Right hindlimb (tissue), 1 donor: Measurements from ENCODE around the gene ZNF519.
"Not testable (repeated sequence)": the region's sequence is repeated elsewhere in the genome, so short reads cannot be mapped to it uniquely, and the experiment has no call there.

Source experiments
- DNase-seq: peaks from one replicate; pipeline ENCODE4 v3.0.0-alpha.2; 2018

ZNF519 gene

DNA sequence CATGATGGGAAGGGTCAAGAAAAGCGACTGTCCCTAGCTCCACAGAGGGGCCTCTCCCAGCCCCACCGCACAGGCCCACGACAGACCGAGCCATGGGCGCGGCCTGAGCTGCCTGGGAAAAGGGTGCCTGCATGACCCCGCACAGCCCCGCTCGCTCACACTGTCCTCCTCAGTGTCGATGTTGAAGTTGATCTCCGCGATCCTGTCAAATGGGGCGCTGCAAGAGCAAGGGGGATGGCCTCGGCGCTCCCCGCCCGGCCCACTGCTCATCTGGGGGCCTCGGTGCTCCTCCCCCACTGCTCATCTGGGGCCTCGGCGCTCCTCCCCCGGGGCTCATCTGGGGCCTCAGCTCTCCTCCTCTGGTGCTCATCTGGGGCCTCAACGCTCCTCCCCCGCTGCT, 14.5 kb upstream of the ZNF519 start:
- not testable (repeated sequence) for DNase-seq

- DNase-seq, result not testable (repeated sequence)
Observed at GRCh38 chr18:14145581-14146338, 13.5 kb upstream of the ZNF519 start.

- DNase-seq, result not testable (repeated sequence)
Observed at GRCh38 chr18:14145021-14145420, 12.8 kb upstream of the ZNF519 start.

GRCh38 chr18:14144628-14144895, 12.3 kb upstream of the ZNF519 start:
- DNase-seq, result no peak

DNA sequence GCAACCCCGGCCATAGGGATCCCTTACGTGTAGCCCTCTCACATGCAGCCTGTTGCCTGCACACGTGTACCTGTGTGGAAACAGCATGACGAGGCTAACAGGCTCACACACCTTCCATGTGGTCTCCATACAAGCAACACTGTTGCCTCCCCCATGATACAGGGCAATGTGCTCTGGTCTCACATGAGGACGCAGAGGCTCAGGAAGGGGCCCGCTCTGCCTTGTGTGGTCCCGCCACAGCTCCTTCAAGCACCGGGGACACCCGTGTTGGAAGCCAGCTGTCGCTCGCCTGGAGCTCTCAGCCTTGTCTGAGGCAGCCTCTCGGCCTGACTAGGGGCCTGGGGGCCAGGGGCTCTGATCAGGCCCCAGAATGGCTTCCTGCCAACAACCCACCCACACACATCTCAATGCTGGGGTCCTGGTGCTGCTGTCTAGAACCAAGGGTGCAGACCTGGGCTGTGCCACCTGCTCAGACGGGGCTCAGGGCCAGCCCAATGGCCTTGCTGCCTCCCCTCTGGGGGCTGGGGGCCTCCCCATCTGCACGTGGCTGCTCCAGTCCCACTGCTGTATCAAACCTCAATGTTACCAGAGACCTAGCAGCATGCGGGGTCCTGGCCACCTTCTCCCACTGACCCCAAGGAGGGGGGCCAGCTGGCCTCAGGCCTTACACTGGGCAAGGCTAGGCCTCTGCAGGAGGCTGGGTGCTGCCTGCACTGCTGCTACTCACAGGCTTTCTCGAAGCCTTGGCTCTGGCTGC, 11.8 kb upstream of the ZNF519 start:
- DNase-seq, result not testable (repeated sequence)

DNA sequence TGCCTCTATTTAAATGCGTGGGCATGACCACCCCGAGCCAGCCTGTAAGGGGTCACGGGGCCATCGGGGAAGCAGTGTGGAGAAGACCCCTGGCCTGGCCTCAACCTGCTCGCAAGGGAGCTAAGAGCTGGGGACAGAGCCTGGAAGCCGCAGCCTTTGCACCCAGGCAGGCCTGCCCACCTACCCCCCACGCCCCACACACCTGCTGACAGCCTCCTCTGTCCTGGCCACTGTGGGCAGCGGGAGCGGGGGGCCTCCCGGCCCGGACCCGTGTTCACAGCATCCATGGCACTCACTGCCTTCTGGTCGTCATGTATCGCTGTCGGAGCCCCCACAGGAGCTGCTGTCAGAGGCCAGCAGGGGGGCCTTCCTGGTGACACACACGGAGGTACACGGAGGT, 11.2 kb upstream of the ZNF519 start:
- DNase-seq, result not testable (repeated sequence)

DNA sequence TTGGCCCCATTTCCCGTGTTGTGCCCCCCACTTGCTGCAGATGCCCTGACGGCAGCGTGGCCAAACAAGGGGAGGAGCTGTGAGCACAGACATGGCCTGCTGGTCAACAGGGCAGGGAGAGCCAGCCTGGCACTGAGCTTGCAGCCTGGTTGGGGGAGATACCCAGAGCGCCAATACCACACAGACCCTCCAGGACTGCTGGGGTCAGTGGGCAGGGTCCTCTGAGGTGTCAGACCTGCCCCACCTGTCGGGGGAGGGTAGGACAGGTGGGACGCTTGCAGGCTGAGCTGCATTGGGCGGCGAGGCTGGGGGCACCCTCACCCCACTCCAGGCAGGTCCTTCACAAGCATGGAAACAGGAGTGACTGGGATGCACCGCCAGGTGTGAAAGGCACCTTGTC, 9.9 kb upstream of the ZNF519 start:
- not testable (repeated sequence) for DNase-seq

DNA sequence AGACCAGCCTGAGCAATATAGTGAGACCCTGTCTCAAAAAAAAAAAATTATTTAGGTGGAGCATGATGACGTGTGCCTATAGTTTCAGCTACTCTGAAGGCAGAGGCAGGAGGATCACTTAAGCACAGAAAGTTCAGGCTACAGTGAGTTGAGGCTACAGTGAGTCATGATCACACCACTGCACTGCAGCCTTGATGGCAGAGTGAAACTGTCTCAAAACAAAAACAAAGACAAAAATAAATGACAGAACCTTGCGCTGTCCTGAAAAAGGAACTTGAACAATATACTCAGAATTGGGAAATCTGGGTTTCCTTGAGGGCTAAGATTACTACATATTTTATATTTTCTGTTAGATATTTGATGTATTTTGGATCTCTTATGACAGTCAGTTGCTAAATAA, 7.3 kb upstream of the ZNF519 start:
- DNase-seq, result not testable (repeated sequence)

GRCh38 chr18:14137971-14138370, 5.7 kb upstream of the ZNF519 start:
- not testable (repeated sequence) for DNase-seq

DNA sequence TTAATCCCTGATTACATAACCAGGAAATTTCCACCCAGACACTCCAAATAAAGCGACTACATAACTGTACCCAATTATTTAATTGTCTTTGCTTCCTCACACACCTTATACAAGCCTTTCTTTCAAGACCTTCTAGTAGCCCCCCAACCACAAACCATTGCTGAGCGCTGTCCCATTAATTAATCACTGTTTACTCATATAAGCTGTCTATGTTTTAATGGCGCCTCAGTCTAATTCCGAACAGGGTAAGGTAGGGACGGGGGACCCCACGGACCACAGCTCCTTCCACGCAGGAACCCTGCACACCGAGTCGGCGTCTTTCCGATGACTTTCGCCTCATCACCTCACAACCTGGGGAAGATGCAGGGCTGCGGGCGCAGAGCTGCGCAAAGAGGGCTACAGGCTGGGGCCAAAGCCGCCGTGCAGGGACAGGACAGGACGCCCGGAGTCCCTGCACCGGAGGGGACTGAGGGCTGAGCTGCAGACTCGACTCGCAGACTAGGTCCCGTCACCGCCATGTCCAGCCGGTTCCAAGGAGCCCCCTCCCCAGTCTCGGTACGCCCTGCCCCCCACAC, 452 bp downstream of the ZNF519 start:
- not testable (repeated sequence) for DNase-seq

- not testable (repeated sequence) for DNase-seq
Observed at GRCh38 chr18:14130804-14131203, 1.4 kb downstream of the ZNF519 start.

DNA sequence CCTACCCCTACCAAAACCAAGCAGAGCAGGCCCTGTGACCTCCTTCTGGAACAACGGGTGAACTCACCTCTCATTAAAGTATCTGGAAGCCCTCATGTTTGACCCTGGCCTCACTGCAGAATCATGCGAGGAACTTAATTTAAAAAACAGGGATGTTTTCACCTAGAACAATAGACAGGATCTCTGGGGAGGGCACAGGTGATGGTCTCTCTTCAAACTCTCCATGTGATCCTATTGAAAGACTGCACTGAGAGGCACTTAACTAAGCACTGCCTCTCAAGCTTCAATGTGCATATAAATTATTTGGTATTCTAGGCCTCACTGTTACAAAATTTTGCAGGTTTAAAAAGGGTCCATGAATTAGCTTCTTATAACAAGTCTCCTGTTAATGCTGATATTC, 7.5 kb downstream of the ZNF519 start:
- DNase-seq, result no peak

GRCh38 chr18:14122097-14122496, 10.1 kb downstream of the ZNF519 start:
- no peak for DNase-seq

GRCh38 chr18:14120926-14121325, 11.3 kb downstream of the ZNF519 start:
- DNase-seq, result no peak

DNA sequence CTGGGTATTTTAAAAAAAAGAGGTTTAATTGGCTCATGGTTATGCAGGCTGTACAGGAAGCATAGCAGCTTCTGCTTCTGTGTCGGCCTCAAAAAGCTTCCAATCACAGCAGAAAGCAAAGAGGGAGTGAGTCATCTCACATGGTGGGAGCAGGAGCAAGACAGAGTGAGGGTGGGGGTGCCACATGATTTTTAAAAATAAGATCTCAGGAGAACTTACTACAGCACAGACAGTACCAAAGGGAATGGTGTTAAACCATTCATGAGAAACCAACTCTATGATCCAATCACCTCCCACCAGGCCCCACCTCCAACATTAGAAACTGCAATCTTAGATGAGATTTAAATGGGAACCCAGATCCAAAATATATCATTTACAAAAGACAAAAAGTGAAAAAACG, 14.6 kb downstream of the ZNF519 start:
- no peak for DNase-seq

DNA sequence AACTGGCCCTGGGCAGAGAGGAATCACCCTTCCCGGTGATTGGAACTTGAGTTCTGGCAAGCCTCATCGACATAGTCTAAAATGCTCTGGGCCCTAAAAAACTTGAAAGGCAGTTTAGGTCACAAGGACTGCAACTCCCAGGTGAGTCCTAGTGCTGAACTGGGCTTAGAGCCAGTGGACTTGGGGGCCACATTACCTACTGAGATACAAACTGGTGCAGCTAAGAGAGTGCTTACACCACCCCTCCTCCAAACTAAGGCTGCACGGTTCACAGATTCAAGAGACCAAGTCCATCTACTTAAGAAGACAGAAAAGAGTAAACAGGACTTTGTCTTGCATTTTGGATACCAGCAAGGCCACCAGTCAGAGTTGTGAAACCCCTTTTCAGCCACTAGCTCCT, 25.3 kb downstream of the ZNF519 start:
- no peak for DNase-seq

DNA sequence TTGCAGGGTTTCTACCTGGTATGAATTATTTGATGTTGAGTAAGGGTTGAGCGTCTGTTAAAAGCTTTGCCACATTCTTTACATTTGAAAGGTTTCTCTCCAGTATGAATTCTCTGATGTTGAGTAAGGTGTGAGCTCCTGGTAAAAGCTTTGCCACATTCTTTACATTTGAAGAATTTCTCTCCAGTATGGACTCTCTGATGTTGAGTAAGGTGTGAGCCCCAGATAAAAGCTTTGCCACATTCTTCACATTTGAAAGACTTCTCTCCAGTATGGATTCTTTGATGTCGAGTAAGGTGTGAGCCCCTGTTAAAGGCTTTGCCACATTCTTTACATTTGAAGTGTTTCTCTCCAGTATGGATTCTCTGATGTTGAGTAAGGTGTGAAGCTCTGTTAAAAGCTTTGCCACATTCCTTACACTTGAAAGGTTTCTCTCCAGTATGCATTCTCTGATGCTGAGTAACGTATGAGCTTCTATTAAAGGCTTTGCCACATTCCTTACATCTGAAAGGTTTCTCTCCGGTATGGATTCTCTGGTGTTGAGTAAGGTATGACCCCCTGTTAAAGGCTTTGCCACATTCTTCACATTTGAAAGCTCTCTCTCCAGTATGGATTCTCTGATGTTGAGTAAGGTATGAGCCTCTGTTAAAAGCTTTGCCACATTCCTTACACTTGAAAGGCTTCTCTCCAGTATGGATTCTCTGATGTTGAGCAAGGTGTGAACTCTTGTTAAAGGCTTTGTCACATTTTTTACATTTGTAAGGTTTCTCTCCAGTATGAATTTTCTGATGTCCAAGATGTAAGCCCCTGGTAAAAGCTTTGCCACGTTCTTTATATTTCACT, 27.1 kb downstream of the ZNF519 start:
- no peak for DNase-seq

DNA sequence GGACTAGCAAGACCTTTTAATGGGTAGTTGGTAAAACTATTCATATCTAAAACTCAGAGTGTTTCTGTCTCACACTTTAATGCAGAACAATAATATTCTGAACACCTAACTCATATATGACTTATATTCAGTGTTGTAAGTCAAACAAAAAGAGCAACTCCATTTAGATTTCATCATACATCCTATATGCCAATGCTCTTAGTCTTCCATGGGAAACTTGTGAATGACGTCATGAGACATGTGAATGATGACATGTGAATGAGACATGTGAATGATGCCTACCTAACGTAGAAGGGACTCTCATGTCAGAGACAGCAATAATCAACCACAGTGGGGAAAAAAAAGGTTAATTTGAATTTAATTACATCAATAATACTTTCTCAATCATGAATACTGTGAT, 28.0 kb downstream of the ZNF519 start:
- no peak for DNase-seq

DNA sequence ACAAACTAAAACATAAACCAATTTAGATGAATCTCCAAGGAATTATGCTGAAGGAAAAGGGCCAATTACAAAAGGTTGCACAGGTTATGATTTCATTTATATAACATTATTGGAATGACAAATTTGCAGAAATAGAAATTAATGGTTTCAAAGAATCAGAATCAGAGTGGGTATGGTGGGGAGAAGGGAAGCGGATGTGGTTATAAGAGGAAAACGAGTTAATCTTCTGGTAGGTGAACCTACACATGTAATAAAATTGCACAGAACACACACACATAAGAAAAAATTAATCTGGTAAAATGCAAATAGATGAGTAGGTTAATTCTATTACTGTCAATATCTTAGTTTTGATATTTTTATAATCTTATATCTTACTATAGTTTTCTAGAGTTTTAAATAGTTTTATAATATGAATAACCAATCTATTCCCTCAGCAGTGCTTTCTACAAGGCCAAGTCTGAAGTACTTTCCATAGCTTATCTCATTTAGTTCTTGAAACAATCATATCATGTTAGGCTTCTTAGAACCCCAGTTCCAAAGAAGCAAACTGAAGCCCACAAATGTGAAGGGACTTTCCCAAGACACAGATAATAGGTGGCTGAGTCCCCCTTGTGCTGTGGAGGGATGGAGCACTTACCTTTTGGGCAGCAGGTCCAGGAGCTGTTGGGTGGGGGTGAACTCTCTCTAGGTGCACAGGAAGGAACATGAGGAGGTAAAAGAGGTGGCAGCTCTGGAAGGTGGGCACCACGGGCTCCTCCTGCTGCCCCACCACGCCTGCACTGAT, 31.5 kb downstream of the ZNF519 start:
- DNase-seq, result no peak

DNA sequence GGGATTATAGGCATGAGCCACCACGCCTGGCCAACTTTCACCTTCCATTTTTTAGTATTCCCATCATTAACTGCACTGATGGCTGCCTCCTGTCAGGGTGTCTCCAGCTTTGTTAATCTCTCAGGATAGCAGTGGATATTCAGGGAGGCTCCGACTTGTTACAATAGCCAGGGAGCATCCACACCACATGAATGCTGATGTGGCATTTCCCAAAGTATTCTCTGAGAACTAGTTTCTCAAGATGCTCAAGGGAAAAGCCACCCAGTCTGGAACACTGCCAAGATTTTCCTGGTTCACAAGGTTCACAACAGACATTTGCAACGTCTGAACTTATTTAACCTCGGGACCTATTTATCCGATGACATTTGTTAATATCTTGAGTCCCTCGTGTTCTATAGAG, 33.8 kb downstream of the ZNF519 start:
- DNase-seq, result no peak

- DNase-seq, result no peak
Observed at GRCh38 chr18:14097761-14098160, 34.5 kb downstream of the ZNF519 start.

GRCh38 chr18:14093307-14093915, 38.8 kb downstream of the ZNF519 start:
- DNase-seq, result no peak
